Endothelial cell of umbilical vein (primary cell): ENCODE results near the gene MST1.
A peak's percentile ranks its signal among the peaks of the same experiment; 100 is the strongest.

ENCODE experiments used
- CTCF ChIP-seq, 2 donors: IDR thresholded peaks; 1 replicate in 1 of 2; 2 replicates in 1 of 2; pipeline ENCODE4 v1.5.1; 2011; ENCODE audit warnings: low read length in 2 of 2, mild to moderate bottlenecking in 2 of 2, moderate library complexity in 2 of 2, control low read depth in 1 of 2, inconsistent platforms in 1 of 2, low read depth in 1 of 2; ENCODE audit not compliant: insufficient read depth in 1 of 2; ENCODE audit errors: extremely low read depth in 1 of 2
- EZH2 ChIP-seq: IDR thresholded peaks from 2 replicates; pipeline ENCODE4 v1.6.1; 2012; ENCODE audit warnings: borderline replicate concordance, low read depth, mild to moderate bottlenecking, moderate library complexity, low read length, inconsistent platforms; ENCODE audit not compliant: severe bottlenecking
- FOS ChIP-seq: IDR thresholded peaks from 2 replicates; pipeline ENCODE4 v1.6.1; 2011; ENCODE audit warnings: mild to moderate bottlenecking, low read length, moderate library complexity, borderline replicate concordance; ENCODE audit not compliant: insufficient read depth
- JUN ChIP-seq: IDR thresholded peaks from 2 replicates; pipeline ENCODE4 v1.6.1; 2011; ENCODE audit warnings: borderline replicate concordance, low read depth; ENCODE audit not compliant: insufficient read length, insufficient read depth
- MAX ChIP-seq: IDR thresholded peaks from 2 replicates; pipeline ENCODE4 v1.6.1; 2011; ENCODE audit not compliant: insufficient read depth, insufficient read length
- MYC ChIP-seq: IDR thresholded peaks from one replicate; pipeline ENCODE4 v1.6.1; 2011; ENCODE audit warnings: mild to moderate bottlenecking, low read depth, low read length
- POLR2A ChIP-seq: IDR thresholded peaks from 2 replicates; pipeline ENCODE4 v1.6.1; 2012; ENCODE audit warnings: low read depth, mild to moderate bottlenecking, control low read depth, low read length
- POLR2AphosphoS5 ChIP-seq: IDR thresholded peaks from 2 replicates; pipeline ENCODE4 v1.6.1; 2012; ENCODE audit warnings: low read depth, mild to moderate bottlenecking, control low read depth, low read length, moderate library complexity; ENCODE audit not compliant: insufficient read depth

GRCh38 chr3:49701388-49702077 is 12.3 kb upstream of the MST1 start:
- TF ChIP-seq CTCF (IDR thresholded peaks at IDR 0.05; ENCODE audit: extremely low read depth in 1 of 2, insufficient read depth in 1 of 2, low read depth in 1 of 2, low read length in 2 of 2) (peak; percentile 20 to 56), POLR2AphosphoS5 (no peak), POLR2A (no peak), EZH2 (no peak), MAX (no peak), JUN (no peak), FOS (no peak), MYC (no peak)
